OCI-LY7 (cell line): ENCODE measurements around the gene PPP4R2. TPM values are rescaled to one million over a fixed set of nuclear protein-coding genes. Genes with fewer than 3 reads are reported as not detected.

Source experiments
- Bru-seq: library from RNA; stranded (reverse); fragments of 400-500 nt; gene quantifications from one replicate; lab custom pipeline; 2021; lab: Mats Ljungman, UMichigan
- BruChase-seq, 2 experiments: library from RNA; stranded (reverse); fragments of 400-500 nt; gene quantifications; one replicate each; lab custom pipeline; 2021; lab: Mats Ljungman, UMichigan
- BruUV-seq: library from RNA; stranded (reverse); fragments of 400-500 nt; replicated peaks from 2 replicates; lab custom pipeline; 2021; lab: Mats Ljungman, UMichigan
- CTCF ChIA-PET: fragments of 300-600 bp; sonication (Branson Sonifier 250); formaldehyde crosslinking; loops from one replicate; lab custom pipeline; 2022; ENCODE audit warnings: antibody characterized with exemption; ENCODE audit not compliant: unreplicated experiment; lab: Charles Lee
- POLR2A ChIA-PET: fragments of 300-600 bp; sonication (Branson Sonifier 250); formaldehyde crosslinking; loops from one replicate; lab custom pipeline; 2022; ENCODE audit warnings: antibody characterized with exemption; lab: Charles Lee
- DNase-seq: peaks from one replicate; pipeline ENCODE4 v3.0.0-alpha.2; 2015; ENCODE audit warnings: low spot score
- H2AFZ ChIP-seq: fragments of 200-600 bp; sonication (generic), shearing (Covaris generic); 2 replicates; pipeline ENCODE4 v1.6.1; 2014; ENCODE audit warnings: mild to moderate bottlenecking, antibody characterized with exemption, low read length, moderate library complexity
- H3K27ac ChIP-seq: fragments of 200-600 bp; sonication (generic); 2 replicates; pipeline ENCODE4 v1.5.1; 2014; ENCODE audit warnings: mixed run types, low read depth, mild to moderate bottlenecking, moderate library complexity, low read length, inconsistent platforms; ENCODE audit not compliant: poor library complexity, severe bottlenecking
- H3K36me3 ChIP-seq: fragments of 200-600 bp; sonication (generic); 2 replicates; pipeline ENCODE4 v1.6.1; 2014; ENCODE audit warnings: mild to moderate bottlenecking, antibody characterized with exemption, low read length, moderate library complexity, mixed read lengths; ENCODE audit not compliant: insufficient read depth
- H3K4me1 ChIP-seq: fragments of 200-600 bp; sonication (generic); 2 replicates; pipeline ENCODE4 v1.5.1; 2014; ENCODE audit warnings: mild to moderate bottlenecking, low read length; ENCODE audit not compliant: insufficient read depth, poor library complexity, severe bottlenecking
- H3K4me2 ChIP-seq: fragments of 200-600 bp; sonication (generic); 2 replicates; pipeline ENCODE4 v1.6.1; 2014; ENCODE audit warnings: mild to moderate bottlenecking, low read length
- H3K4me3 ChIP-seq: fragments of 200-600 bp; sonication (generic); 2 replicates; pipeline ENCODE4 v1.5.1; 2014; ENCODE audit warnings: mild to moderate bottlenecking, low read depth, low read length; ENCODE audit not compliant: poor library complexity, severe bottlenecking
- H3K79me2 ChIP-seq: fragments of 200-600 bp; sonication (generic); 2 replicates; pipeline ENCODE4 v1.6.1; 2016; ENCODE audit warnings: low read depth, mild to moderate bottlenecking, low read length, moderate library complexity, mixed read lengths; ENCODE audit not compliant: insufficient read depth
- H3K9me2 ChIP-seq: fragments of 200-600 bp; sonication (generic); 2 replicates; pipeline ENCODE4 v1.6.1; 2016; ENCODE audit warnings: mild to moderate bottlenecking, low read length, mixed read lengths; ENCODE audit not compliant: insufficient read depth
- H3K9me3 ChIP-seq: fragments of 200-600 bp; sonication (generic); 2 replicates; pipeline ENCODE4 v1.6.1; 2014; ENCODE audit warnings: mild to moderate bottlenecking, mixed run types, low read length, mixed read lengths
- H4K20me1 ChIP-seq: fragments of 200-600 bp; sonication (generic); 2 replicates; pipeline ENCODE4 v1.6.1; 2014; ENCODE audit warnings: mild to moderate bottlenecking, antibody characterized with exemption, low read length, moderate library complexity, mixed read lengths; ENCODE audit not compliant: insufficient read depth
- CTCF ChIP-seq: fragments of 200-600 bp; sonication (generic); conservative IDR thresholded peaks from 2 replicates; pipeline ENCODE4 v1.5.1; 2014; ENCODE audit warnings: mild to moderate bottlenecking, antibody characterized with exemption, low read length, moderate library complexity, mixed read lengths
- EZH2phosphoT487 ChIP-seq: fragments of 200-600 bp; sonication (generic); IDR thresholded peaks from 2 replicates; pipeline ENCODE4 v1.6.1; 2018; ENCODE audit warnings: low read depth, borderline replicate concordance, mild to moderate bottlenecking, mixed run types, antibody characterized with exemption, low read length, moderate library complexity, mixed read lengths
- intact Hi-C: fragments of 100-400 bp; cut with micrococcal nuclease; formaldehyde crosslinking; loops from one replicate; pipeline ENCODE4 v1.10.0; 2022; ENCODE audit not compliant: unreplicated experiment
- long read RNA-seq: library from polyadenylated mRNA; stranded (forward); transcript quantifications from one replicate; pipeline ENCODE4 v2.0.0, GENCODE V29; 2022
- total RNA-seq, 2 experiments: library from RNA; depleted of rRNA in 1 of 2; stranded (reverse); fragments of >200 nt in 1 of 2; shearing (Covaris generic) in 1 of 2; gene quantifications; 2 replicates each; pipeline ENCODE4 v1.2.3, GENCODE V29; 2014 to 2022

The PPP4R2 gene
- total RNA-seq (2014; rRNA removed; shearing (Covaris generic)) (52.0 and 63.5 TPM in 2 replicates), total RNA-seq (2022) (86.5 and 99.5 TPM in 2 replicates), Bru-seq, nascent RNA (percentile 94 among the genes with signal in this experiment), BruChase-seq, experiment 1, labeled RNA remaining after a 6-hour chase (percentile 92 among the genes with signal in this experiment), BruChase-seq, experiment 2, labeled RNA remaining after a 2-hour chase (percentile 93 among the genes with signal in this experiment)
- long read RNA-seq, full-length matches to known transcripts, result 107 of 138 reads
- long read RNA-seq, partial matches to known transcripts, result 21 of 138 reads
- long read RNA-seq, other reads (novel, unspliced or antisense), result 10 of 138 reads

GRCh38 chr3:72996473-72997333, at the start of gene PPP4R2:
Gene PPP4R2, plus strand, starts transcription at chr3:72996811. Its CDS starts 227 bp downstream, at chr3:72997038.
- intact Hi-C loops, result loop anchor here (1.0 to 10.0 kb wide), 5 partner anchors 57 to 1334 kb away; partner anchors contain the start of gene SHQ1
- DNase-seq, result peak; percentile 89
- Histone ChIP-seq H3K36me3 (peaks cover 39% of the 10 kb centered on the region), H3K9me2 (no peaks in the 10 kb centered on the region), H3K9me3 (no peaks in the 10 kb centered on the region), H3K27ac (peak within 1 kb of the TSS; percentile 74), H2AFZ (peak within 1 kb of the TSS; percentile 100), H3K4me3 (peak within 1 kb of the TSS; percentile 93), H4K20me1 (peaks cover 27% of the 10 kb centered on the region), H3K79me2 (peaks cover 48% of the 10 kb centered on the region), H3K4me2 (peak within 1 kb of the TSS; percentile 87), H3K4me1 (peaks cover 36% of the 10 kb centered on the region)
- BruUV-seq, result no TSS peak
- POLR2A ChIA-PET, result interaction anchor here (0.7 to 2.1 kb wide), 8 partner anchors 12 to 195 kb away, joined by 3 to 9 read pairs (median 5); no protein-coding TSS in a partner anchor
- TF ChIP-seq CTCF, result no peak
- no peak for TF ChIP-seq EZH2phosphoT487
- CTCF ChIA-PET, result interaction anchor here (0.6 kb wide), 1 partner anchor 60 kb away, joined by 3 read pairs; no protein-coding TSS in a partner anchor

GRCh38 chr3:72947715-72948490, 48.7 kb upstream of the PPP4R2 start:
- TF ChIP-seq CTCF (no peak), EZH2phosphoT487 (no peak)
- Histone ChIP-seq H3K36me3 (no peaks in the 10 kb centered on the region), H3K4me3 (no peak overlapping the region), H3K79me2 (no peaks in the 10 kb centered on the region), H3K27ac (no peak overlapping the region), H2AFZ (no peak overlapping the region), H3K9me2 (no peaks in the 10 kb centered on the region), H3K9me3 (no peaks in the 10 kb centered on the region), H3K4me1 (peaks cover 17% of the 10 kb centered on the region), H4K20me1 (no peaks in the 10 kb centered on the region), H3K4me2 (no peak overlapping the region)
- POLR2A ChIA-PET, result interaction anchor here (0.6 to 0.9 kb wide), 3 partner anchors 33 to 1430 kb away, joined by 3 read pairs; no protein-coding TSS in a partner anchor
- BruUV-seq, result no TSS peak
- intact Hi-C loops, result no loop called here
- no peak for DNase-seq
- CTCF ChIA-PET, result interaction anchor here (1.8 kb wide), 1 partner anchor 109 kb away, joined by 5 read pairs; no protein-coding TSS in a partner anchor
